ENCODE measurements around the gene SCAMP2. TPM values are rescaled to one million over a fixed set of nuclear protein-coding genes. Genes with fewer than 3 reads are reported as not detected.

SCAMP2 gene
- total RNA-seq, 2 donors from 2014 or later: 62.1 to 84.5 TPM

DNA sequence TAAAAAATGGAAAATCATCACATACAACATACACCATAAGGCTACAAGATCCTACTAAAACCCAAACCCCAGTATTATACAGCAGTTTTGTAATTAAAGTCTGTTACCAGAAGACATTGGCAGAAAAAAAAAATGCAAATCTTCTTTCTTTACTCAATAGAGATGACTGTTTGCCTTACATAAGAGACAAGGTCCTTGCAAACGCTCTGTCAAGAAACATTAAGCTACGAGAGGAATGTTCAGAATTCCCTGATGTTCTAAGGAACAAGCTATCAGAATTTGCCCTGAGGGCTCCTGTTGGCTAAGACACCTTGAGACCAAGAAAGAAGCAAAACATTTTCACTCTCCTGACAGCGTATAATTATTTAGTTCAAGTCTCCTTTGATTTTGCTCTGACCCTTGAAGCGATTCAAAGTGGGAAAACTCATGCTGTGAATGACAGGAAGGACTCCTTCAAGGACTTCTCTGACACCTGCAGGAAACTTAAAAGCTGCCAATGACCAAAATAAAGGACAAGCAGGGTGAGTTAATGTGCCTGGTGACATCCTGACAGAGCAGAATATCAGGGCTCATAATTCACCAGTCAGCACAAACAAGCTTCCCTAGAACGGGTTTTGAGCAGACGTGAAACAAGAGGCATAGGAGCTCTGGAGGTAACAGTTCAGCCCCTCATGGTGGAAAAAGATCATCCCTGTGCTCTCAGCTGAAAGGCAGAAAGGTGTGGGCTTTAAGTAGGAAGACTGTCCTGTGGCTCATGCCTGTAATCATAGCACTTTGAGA lies 2.5 kb downstream of the SCAMP2 start:
- H3K36me3 ChIP-seq: no peaks in the 10 kb centered on the region
- H3K4me3 ChIP-seq: peak overlapping the region; percentile 10
- DNase-seq (ENCODE audit: low spot score): no peak
- no peak for ATAC-seq (ENCODE audit: insufficient number of reproducible peaks, low FRiP score, low read depth)
- H3K27ac ChIP-seq: peak overlapping the region in 1 of 2 donors; percentile 20
- no peak for TF ChIP-seq CTCF (IDR thresholded peaks at IDR 0.05)
- peaks cover 55 to 56% of the 10 kb centered on the region in 2 donors for H3K4me1 ChIP-seq (ENCODE audit: control insufficient read depth in 1 of 2, low read depth in 2 of 2)
- no peaks in the 10 kb centered on the region for H3K9me3 ChIP-seq
- no peaks in the 10 kb centered on the region for H3K27me3 ChIP-seq (replicated peaks; ENCODE audit: insufficient read depth)

DNA sequence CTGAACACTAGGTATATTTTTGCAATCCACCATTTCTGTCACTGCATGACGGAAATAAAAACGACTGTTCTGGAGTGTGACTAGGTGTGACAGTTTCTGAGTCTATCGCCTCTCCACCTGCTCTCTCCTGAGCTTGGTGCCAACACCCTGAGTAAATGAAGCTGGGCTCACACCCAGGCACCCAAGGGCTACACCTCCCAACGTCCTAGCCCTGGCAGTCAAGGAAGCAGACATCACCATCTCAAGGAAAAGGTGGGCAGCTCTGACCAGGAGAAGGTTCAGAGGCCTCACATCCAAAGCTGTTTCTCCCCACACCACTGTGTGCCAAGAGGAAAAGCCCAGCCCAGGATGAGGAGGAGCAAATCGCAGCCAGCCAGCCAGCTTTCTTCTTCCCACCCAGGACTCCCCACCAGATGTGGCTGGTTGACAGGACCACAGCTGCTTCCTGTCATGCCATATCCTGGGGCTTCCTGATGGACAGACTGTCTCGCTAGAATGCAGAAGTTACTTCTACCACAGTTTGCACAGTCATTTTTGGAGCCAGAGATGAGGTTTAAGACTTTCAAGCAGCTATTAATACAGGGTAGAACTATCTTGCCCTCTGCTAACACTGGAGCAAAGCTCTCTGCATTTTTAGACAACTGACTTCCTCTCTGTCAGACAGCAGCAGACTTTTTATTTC lies 3.3 kb downstream of the SCAMP2 start:
- no peak for ATAC-seq (ENCODE audit: insufficient number of reproducible peaks, low FRiP score, low read depth)
- H3K9me3 ChIP-seq: no peaks in the 10 kb centered on the region
- DNase-seq (ENCODE audit: low spot score): no peak
- no peaks in the 10 kb centered on the region for H3K36me3 ChIP-seq
- H3K4me3 ChIP-seq: peak overlapping the region; percentile 5
- H3K4me1 ChIP-seq (ENCODE audit: control insufficient read depth in 1 of 2, low read depth in 2 of 2): peaks cover 55 to 56% of the 10 kb centered on the region in 2 donors
- H3K27ac ChIP-seq: peak overlapping the region in 1 of 2 donors; percentile 20
- no peaks in the 10 kb centered on the region for H3K27me3 ChIP-seq (replicated peaks; ENCODE audit: insufficient read depth)
- no peak for TF ChIP-seq CTCF (IDR thresholded peaks at IDR 0.05)

DNA sequence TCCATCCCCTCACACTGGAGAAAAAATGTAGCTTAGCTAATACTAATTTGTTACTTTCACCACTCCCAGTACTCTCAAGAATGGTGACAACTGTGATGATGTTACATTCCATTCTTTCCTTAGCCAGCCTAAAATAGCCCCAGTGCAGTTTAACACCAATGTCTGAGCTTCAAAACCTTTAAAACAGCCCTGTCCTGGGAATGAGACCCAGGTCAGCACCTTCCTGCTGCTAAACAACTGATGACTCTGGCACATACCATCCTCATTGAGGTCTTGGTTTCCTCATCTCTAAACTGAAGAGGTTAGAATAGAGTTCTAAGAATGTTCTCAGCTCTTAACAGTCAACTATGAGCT lies 3.8 kb downstream of the SCAMP2 start:
- H3K4me3 ChIP-seq: peak overlapping the region; percentile 26
- peaks cover 55 to 56% of the 10 kb centered on the region in 2 donors for H3K4me1 ChIP-seq (ENCODE audit: control insufficient read depth in 1 of 2, low read depth in 2 of 2)
- TF ChIP-seq CTCF (IDR thresholded peaks at IDR 0.05): no peak
- H3K36me3 ChIP-seq: no peaks in the 10 kb centered on the region
- ATAC-seq (ENCODE audit: insufficient number of reproducible peaks, low FRiP score, low read depth) (no peak), DNase-seq (ENCODE audit: low spot score) (no peak)
- H3K27me3 ChIP-seq (replicated peaks; ENCODE audit: insufficient read depth): no peaks in the 10 kb centered on the region
- no peaks in the 10 kb centered on the region for H3K9me3 ChIP-seq
- peak overlapping the region in 1 of 2 donors; percentile 20 for H3K27ac ChIP-seq

- no peak for TF ChIP-seq CTCF (IDR thresholded peaks at IDR 0.05)
- Histone ChIP-seq H3K4me1 (ENCODE audit: control insufficient read depth in 1 of 2, low read depth in 2 of 2) (peaks cover 51 to 55% of the 10 kb centered on the region in 2 donors), H3K27ac (peak overlapping the region in 1 of 2 donors; percentile 20), H3K4me3 (no peak overlapping the region), H3K36me3 (no peaks in the 10 kb centered on the region), H3K9me3 (no peaks in the 10 kb centered on the region), H3K27me3 (replicated peaks; ENCODE audit: insufficient read depth) (no peaks in the 10 kb centered on the region)
- DNase-seq (ENCODE audit: low spot score): no peak
- ATAC-seq (ENCODE audit: insufficient number of reproducible peaks, low FRiP score, low read depth): no peak
Observed at GRCh38 chr15:74868059-74868458, 5.1 kb downstream of the SCAMP2 start.

DNA sequence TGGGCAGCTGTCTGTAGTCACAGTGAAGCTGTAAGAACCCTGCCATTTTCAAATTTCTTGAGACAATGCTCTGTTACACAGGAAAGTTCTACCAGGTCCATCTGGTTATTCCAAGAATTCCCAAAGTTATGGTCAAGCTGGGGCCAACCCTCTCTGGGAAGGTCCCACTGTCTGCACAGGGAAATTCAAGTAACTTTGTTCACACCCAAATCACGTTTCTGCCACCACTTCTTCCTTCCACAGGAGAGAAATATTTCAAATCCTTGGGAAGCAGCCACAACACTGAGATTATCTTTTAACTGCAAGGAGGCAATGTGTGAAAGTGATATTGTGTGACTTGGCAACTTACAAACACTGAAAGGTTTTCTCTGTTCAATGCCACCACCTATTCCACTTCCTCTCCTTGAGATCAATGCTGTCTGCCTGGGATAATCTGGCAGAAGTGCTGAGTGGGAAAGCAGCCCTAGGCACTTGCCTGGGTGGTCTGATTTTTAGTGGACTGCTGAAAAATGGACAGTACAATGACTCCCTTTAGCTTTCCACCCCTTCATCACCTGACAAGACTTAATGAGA lies 5.6 kb downstream of the SCAMP2 start:
- Histone ChIP-seq H3K9me3 (no peaks in the 10 kb centered on the region), H3K4me3 (peak overlapping the region; percentile 17), H3K27ac (peak overlapping the region in 1 of 2 donors; percentile 20), H3K27me3 (replicated peaks; ENCODE audit: insufficient read depth) (no peaks in the 10 kb centered on the region), H3K36me3 (no peaks in the 10 kb centered on the region), H3K4me1 (ENCODE audit: control insufficient read depth in 1 of 2, low read depth in 2 of 2) (peaks cover 51 to 55% of the 10 kb centered on the region in 2 donors)
- ATAC-seq (ENCODE audit: insufficient number of reproducible peaks, low FRiP score, low read depth) (no peak), DNase-seq (ENCODE audit: low spot score) (no peak)
- TF ChIP-seq CTCF (IDR thresholded peaks at IDR 0.05): no peak
